Measurements from ENCODE around the gene FFAR4.

GRCh38 chr10:93597075-93597599 is 30.7 kb downstream of the FFAR4 start:
- TF ChIP-seq, protein P1, sequence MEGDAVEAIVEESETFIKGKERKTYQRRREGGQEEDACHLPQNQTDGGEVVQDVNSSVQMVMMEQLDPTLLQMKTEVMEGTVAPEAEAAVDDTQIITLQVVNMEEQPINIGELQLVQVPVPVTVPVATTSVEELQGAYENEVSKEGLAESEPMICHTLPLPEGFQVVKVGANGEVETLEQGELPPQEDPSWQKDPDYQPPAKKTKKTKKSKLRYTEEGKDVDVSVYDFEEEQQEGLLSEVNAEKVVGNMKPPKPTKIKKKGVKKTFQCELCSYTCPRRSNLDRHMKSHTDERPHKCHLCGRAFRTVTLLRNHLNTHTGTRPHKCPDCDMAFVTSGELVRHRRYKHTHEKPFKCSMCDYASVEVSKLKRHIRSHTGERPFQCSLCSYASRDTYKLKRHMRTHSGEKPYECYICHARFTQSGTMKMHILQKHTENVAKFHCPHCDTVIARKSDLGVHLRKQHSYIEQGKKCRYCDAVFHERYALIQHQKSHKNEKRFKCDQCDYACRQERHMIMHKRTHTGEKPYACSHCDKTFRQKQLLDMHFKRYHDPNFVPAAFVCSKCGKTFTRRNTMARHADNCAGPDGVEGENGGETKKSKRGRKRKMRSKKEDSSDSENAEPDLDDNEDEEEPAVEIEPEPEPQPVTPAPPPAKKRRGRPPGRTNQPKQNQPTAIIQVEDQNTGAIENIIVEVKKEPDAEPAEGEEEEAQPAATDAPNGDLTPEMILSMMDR (IDR thresholded peaks at IDR 0.05) = no peak
- no peak for TF ChIP-seq ZFX (IDR thresholded peaks at IDR 0.05; ENCODE audit: borderline replicate concordance)

Data from 22Rv1 (cell line).